Osteocyte (in vitro differentiated cells): ENCODE results near the gene GNG2. TPM values are rescaled to one million over a fixed set of nuclear protein-coding genes. Genes with fewer than 3 reads are reported as not detected.

Experiments
- DNase-seq: peaks from one replicate; pipeline ENCODE4 v3.0.0; 2021; ENCODE audit warnings: mixed read lengths; ENCODE audit not compliant: unreplicated experiment; ENCODE audit errors: extremely low spot score
- H3K27ac Mint-ChIP-seq: one replicate; pipeline ENCODE4 v1.8.0; 2021; ENCODE audit warnings: mild to moderate bottlenecking, mixed read lengths; ENCODE audit not compliant: unreplicated experiment
- H3K27me3 Mint-ChIP-seq: one replicate; pipeline ENCODE4 v1.8.0; 2021; ENCODE audit warnings: mixed read lengths; ENCODE audit not compliant: unreplicated experiment
- H3K36me3 Mint-ChIP-seq: one replicate; pipeline ENCODE4 v1.8.0; 2021; ENCODE audit warnings: mixed read lengths; ENCODE audit not compliant: unreplicated experiment
- H3K4me1 Mint-ChIP-seq: one replicate; pipeline ENCODE4 v1.8.0; 2021; ENCODE audit warnings: mixed read lengths; ENCODE audit not compliant: unreplicated experiment
- H3K4me3 Mint-ChIP-seq: one replicate; pipeline ENCODE4 v1.8.0; 2021; ENCODE audit warnings: mild to moderate bottlenecking, moderate library complexity, mixed read lengths; ENCODE audit not compliant: unreplicated experiment
- H3K9me3 Mint-ChIP-seq: one replicate; pipeline ENCODE4 v1.8.0; 2021; ENCODE audit warnings: mixed read lengths; ENCODE audit not compliant: unreplicated experiment
- total RNA-seq: library from RNA; stranded (reverse); gene quantifications from 2 replicates; pipeline ENCODE4 v1.2.1, GENCODE V29; 2021
- TF ChIP-seq, protein P1 (sequence below): fragments of 200-600 bp; sonication (generic); IDR thresholded peaks from 2 replicates; pipeline ENCODE4 v1.5.0; 2021; ENCODE audit warnings: antibody characterized with exemption, mild to moderate bottlenecking, moderate library complexity

The GNG2 gene
- total RNA-seq, 1 donor from 2014 or later: 3.9 TPM

DNA sequence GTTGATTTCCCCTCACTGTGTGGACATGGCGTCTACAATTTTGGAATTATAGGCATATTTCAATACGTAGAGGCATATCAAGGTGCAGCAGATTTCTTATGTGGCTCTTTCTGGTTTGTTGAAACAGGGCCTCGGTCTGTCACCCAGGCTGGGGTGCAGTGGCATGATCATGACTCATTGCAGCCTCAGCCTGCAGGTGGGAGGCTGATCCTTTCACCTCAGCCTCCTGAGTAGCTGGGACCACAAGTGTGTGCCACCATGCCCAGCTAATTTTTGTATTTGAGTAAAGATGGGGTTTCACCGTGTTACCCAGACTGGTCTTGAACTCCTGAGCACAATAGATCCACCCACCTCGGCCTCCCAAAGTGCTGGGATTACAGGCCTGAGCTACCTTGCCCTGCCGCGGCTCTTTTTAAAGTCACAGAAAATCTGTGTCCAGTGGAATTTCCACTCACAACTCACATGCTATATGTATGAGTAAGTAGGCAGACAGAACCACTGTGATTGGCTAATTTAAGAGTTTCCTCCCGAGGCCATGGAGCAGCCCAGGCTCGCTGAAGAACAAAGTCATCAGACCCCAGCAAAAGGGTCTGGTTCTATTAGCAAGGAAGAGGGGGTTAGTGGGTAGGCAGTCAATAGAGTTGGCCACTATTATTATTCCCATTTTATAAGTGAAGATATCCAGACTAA, 9.1 kb downstream of the GNG2 start:
- DNase-seq: no peak
- H3K27me3 Mint-ChIP-seq: no peaks in the 10 kb centered on the region
- H3K4me1 Mint-ChIP-seq: peaks cover 13% of the 10 kb centered on the region
- H3K36me3 Mint-ChIP-seq: no peaks in the 10 kb centered on the region
- no peak overlapping the region for H3K4me3 Mint-ChIP-seq
- TF ChIP-seq, protein P1, sequence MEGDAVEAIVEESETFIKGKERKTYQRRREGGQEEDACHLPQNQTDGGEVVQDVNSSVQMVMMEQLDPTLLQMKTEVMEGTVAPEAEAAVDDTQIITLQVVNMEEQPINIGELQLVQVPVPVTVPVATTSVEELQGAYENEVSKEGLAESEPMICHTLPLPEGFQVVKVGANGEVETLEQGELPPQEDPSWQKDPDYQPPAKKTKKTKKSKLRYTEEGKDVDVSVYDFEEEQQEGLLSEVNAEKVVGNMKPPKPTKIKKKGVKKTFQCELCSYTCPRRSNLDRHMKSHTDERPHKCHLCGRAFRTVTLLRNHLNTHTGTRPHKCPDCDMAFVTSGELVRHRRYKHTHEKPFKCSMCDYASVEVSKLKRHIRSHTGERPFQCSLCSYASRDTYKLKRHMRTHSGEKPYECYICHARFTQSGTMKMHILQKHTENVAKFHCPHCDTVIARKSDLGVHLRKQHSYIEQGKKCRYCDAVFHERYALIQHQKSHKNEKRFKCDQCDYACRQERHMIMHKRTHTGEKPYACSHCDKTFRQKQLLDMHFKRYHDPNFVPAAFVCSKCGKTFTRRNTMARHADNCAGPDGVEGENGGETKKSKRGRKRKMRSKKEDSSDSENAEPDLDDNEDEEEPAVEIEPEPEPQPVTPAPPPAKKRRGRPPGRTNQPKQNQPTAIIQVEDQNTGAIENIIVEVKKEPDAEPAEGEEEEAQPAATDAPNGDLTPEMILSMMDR: no peak
- no peaks in the 10 kb centered on the region for H3K9me3 Mint-ChIP-seq
- H3K27ac Mint-ChIP-seq: no peak overlapping the region

DNA sequence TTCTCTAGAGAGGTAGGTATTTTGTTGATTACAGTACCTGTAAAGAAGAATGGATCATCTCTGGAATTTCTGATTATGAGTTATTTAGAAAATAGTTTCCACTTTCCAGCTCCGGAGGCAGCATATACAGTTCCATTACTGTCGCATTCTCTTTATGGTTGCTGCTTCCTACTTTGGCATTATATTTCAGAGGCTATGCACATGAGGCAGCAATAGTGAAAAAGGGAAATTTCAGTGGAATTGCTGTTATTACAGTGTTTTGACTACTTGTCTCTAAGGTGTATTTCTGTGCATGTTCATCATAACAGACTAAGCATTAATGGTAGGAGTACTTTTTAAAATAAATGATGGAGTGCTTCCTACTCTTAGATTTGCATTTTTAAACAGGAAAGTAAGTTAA, 10.2 kb downstream of the GNG2 start:
- Mint-ChIP-seq H3K27me3 (no peaks in the 10 kb centered on the region), H3K27ac (no peak overlapping the region), H3K4me1 (peaks cover 13% of the 10 kb centered on the region), H3K36me3 (no peaks in the 10 kb centered on the region), H3K9me3 (no peaks in the 10 kb centered on the region), H3K4me3 (no peak overlapping the region)
- TF ChIP-seq, protein P1: no peak
- DNase-seq: no peak

DNA sequence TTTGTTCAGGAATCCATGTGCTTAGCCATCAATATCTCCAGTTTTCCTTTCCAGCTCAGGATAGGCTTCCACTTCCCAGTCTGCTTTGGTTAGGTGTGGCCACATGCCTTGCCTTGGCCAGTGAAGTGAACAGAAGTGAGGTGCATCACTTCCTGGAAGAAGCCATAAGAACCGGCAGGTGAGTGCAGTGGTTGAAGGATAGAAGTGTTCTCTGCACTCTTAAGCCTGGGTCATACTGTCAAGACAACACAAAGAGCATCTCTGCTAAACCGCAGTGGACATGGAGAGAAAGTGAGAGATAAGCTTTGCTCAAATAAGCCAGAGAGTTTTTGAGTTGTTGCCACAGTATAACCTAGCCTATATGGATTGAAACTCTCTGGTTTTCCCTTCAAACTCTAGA, 11.4 kb downstream of the GNG2 start:
- no peaks in the 10 kb centered on the region for H3K27me3 Mint-ChIP-seq
- TF ChIP-seq, protein P1: no peak
- H3K4me3 Mint-ChIP-seq: no peak overlapping the region
- peaks cover 13% of the 10 kb centered on the region for H3K4me1 Mint-ChIP-seq
- no peaks in the 10 kb centered on the region for H3K9me3 Mint-ChIP-seq
- no peak overlapping the region for H3K27ac Mint-ChIP-seq
- no peak for DNase-seq
- no peaks in the 10 kb centered on the region for H3K36me3 Mint-ChIP-seq

DNA sequence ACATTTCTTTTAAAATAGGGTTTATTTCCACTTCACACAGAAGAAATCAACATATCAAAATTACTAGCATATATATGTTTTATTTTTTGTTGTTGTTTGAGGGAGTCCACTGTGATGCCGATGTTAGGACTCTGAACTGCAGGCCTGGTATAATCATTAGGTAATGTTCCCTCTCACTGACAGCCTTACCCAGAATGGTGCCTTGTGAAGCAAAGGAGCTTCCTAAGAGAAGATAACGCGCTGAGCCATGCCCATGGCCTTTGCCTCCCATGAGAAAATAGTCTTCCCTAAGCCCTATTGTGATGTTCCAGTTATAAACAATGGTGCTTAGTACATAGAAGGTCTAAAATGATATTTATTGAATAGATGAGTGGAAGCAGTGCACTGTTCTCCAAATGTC, 12.0 kb downstream of the GNG2 start:
- no peaks in the 10 kb centered on the region for H3K36me3 Mint-ChIP-seq
- TF ChIP-seq, protein P1: no peak
- no peaks in the 10 kb centered on the region for H3K9me3 Mint-ChIP-seq
- H3K27ac Mint-ChIP-seq: no peak overlapping the region
- H3K4me3 Mint-ChIP-seq: no peak overlapping the region
- no peaks in the 10 kb centered on the region for H3K27me3 Mint-ChIP-seq
- peaks cover 13% of the 10 kb centered on the region for H3K4me1 Mint-ChIP-seq
- no peak for DNase-seq

DNA sequence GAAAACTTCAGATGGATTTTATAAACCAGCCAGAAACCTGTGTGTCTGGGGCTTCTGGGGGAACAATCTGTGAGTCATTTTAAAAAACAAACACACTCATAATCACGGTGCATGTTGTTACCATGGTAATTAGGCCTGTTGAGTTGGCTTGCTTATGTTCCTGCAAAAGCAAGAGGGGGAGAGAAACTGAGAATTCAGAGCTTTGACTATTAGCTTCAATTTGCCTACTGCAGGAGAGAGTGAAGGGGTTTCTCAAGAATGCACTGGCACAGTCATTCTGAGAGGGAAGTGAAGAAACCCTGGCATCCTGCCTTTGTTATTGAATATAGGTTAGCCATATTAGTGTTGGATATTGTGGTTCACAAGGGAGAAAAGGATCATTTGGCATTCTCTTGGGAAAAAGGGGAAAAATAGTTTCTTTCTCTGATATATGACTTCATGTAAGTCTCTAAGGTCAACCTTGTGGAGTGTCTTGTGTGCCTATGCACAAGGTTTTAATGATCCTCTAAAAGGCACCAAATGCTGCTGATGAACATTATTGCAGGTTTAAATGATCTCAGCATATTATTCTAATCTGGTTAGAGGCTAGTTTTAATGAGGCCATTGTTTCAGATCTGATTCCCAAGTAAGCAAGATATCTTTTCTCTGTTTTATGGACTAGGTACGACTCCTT, 12.9 kb downstream of the GNG2 start:
- Mint-ChIP-seq H3K27ac (peak overlapping the region; percentile 39), H3K9me3 (no peaks in the 10 kb centered on the region), H3K27me3 (no peaks in the 10 kb centered on the region), H3K4me3 (no peak overlapping the region), H3K4me1 (peaks cover 13% of the 10 kb centered on the region), H3K36me3 (no peaks in the 10 kb centered on the region)
- TF ChIP-seq, protein P1: no peak
- no peak for DNase-seq
